HG02943 (cell line): Measurements from ENCODE around the gene PGK1.
"Not testable (repeated sequence)": the region's sequence is repeated elsewhere in the genome, so short reads cannot be mapped to it uniquely, and the experiment has no call there.

Experiments
- ATAC-seq: cut with Tn5 transposase; IDR thresholded peaks from one replicate; pipeline ENCODE4 v1.9.1; 2021; ENCODE audit warnings: mild to moderate bottlenecking, low read depth, moderate library complexity; ENCODE audit not compliant: unreplicated experiment

PGK1 gene

DNA sequence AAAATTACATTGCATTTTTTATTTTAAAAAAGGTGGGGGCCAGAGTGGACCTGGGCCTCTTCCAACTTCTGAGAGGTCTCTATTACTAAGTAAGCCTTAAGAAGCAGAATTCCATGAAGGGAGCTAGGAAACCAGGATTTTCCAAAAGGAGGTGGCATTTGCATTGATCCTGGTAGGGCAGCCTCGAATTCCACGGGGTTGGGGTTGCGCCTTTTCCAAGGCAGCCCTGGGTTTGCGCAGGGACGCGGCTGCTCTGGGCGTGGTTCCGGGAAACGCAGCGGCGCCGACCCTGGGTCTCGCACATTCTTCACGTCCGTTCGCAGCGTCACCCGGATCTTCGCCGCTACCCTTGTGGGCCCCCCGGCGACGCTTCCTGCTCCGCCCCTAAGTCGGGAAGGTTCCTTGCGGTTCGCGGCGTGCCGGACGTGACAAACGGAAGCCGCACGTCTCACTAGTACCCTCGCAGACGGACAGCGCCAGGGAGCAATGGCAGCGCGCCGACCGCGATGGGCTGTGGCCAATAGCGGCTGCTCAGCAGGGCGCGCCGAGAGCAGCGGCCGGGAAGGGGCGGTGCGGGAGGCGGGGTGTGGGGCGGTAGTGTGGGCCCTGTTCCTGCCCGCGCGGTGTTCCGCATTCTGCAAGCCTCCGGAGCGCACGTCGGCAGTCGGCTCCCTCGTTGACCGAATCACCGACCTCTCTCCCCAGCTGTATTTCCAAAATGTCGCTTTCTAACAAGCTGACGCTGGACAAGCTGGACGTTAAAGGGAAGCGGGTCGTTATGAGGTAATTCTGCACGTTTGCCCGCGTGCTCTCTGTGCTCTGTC lies at the start of gene PGK1:
PGK1 (plus strand) TSS at position 626 of the 824 bp plus-strand sequence; CDS start at position 719, 93 bp downstream.
- peak; percentile 96 for ATAC-seq

DNA sequence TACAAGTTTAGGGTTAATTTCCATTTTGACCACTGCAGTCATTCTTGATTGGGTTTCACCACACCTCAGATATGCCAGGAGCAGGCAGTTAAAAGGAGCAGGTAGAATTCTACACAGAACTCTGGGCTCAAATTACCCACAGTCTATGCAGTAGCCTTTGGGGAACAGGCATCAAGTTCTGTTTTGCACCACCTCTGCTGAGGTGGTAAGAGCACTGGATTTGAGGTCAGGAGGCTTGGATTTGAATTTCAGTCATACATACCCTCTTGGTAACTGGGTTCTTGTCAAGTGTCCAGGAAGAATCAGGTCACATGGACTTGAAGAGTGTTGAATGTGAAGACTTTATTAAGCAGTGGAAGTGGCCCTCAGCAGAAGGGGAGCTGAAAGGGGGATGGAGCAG lies 40.4 kb upstream of the PGK1 start:
- ATAC-seq = no peak

DNA sequence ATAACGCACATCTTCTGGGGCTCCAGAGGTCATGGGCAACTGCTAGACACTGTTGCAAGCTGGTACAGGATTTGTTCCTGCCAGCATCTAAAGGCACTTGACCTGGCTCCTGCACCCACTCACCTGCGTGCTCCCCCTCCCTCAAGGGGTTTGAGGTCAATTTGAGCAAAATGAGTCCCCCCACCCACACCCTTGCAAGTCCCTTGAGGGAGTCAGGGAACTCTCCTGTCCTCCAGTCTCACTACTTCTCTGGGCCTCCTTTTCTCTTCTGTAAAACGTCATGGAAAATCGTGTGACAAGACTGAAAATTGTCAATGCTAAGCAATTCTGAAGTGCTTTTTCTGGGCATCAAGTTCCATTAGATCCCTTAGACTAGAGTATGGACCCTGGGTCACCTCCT lies 39.9 kb upstream of the PGK1 start:
- no peak for ATAC-seq

DNA sequence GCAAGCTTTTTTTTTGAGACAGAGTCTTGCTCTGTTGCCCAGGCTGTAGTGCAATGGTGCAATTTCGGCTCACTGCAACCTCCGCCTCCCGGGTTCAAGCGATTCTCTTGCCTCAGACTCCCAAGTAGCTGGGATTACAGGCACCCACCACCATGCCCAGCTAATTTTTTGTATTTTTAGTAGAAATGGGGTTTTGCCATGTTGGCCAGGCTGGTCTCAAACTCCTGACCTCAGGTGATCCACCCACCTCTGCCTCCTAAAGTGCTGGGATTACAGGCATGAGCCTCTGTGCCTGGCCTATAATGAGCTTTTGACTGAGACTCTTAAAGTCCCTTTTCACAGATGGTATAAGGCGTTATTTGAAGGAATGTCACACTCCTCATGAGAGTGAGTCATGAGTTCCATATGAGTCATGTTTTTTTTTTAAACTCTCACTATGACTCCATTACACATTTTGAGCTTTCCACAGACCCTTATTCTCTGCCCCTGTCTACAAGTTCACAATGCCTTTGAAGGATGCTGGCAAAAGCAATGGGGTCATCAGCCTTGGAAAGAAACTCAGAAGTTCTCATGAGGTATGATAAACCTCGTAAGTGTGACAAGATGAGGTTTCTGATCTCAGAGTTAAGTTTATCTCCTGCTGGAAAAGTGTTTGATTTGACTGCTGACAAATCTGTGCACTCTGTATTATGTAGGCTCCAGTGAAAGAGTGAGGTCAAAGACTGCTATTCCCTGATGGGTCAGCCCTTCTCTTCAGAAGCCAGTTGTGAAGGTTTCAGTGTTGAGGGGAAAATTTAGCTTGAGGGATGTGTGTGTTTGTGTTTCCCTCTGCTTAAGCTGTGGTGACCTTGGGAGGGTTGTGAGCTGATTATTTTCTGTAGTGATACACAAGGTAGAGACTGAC lies 39.1 kb upstream of the PGK1 start:
- ATAC-seq = peak; percentile 70

DNA sequence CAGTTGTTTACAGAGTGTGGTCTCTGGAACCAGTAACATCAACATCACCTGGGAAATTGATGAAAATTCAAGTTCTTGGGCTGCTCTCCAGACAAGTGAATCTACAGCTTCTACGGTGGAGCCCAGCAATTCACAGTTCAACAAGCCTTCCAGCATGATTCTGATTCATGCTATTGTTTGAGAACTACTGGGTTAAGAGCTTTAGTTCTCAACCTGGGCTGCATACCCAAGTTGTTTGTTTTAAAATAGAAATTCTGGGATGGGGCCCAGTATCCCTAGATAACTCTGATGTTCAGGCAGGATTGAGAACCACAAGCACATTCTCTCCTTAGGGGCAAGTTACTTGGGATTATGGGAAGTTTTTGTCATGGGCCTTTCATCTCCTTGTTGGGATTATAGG lies 37.9 kb upstream of the PGK1 start:
- ATAC-seq = no peak

DNA sequence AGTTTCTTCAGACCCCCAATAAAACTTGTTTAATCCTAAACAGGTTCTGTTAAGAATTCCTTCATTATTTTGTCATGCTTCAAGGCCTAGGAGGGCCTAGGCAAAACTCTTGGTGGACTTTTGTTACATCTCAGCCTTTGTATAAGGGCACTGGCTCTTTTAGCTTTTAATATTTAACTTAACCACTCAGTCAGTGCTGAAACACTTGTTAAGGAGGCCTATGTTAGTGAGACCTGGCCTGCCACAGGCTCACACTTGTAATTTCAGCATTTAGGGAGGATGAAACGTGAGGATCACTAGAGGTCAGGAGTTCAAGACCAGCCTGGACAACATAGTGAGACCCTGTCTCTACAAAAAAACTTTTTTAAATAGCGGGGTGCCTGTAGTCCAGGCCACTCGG lies 32.7 kb upstream of the PGK1 start:
- ATAC-seq = no peak

DNA sequence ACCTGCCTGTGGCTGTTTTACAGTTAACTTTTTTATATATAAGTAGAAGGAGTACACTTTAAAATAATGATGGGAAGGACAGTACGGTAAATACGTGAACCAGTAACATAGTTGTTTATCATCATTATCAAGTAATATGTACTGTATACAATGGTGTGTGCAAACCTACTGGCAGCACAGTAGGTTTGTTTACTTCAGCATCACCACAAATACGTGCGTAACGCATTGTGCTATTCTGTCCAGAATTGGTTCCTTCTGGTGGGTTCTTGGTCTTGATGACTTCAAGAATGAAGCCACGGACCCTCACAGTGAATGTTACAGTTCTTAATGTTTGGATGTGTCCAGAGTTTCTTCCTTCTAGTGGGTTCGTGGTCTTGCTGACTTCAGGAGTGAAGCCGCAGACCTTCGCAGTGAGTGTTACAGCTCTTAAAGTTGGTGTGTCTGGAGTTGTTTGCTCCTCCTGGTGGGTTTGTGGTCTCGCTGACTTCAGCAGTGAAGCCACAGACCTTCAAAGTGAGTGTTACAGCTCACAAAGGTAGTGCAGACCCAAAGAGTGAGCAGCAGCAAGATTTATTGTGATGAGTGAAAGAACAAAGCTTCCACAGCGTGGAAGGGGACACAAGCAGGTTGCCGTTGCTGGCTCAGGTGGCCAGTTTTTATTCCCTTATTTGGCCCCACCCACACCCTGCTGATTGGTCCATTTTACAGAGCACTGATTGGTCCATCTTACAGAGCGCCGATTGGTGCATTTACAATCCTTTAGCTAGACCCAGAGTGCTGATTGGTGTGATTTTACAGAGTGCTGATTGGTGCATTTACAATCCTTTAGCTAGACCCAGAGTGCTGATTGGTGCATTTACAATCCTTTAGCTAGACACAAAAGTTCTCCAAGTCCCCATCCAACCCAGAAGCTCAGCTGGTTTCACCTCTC lies 30.6 kb upstream of the PGK1 start:
- ATAC-seq = not testable (repeated sequence)

DNA sequence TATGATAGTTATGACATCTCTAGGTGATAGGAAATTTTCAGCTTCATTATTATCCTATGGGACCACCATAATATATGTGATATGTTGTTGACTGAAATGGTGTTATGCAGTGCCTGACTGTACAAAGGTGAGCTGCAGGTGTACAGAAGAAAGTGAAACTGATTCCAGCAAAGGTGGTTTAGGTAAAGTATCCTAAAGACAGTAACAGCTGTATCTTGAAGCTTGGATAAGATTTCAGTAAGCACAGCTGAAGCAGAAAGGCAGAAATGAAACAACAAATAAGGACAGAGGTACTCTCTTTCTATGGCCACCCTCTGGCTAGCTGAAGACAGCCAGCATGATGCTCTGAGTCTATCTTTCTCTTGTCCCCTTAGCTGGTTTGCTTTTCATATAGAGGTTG lies 30.0 kb upstream of the PGK1 start:
- ATAC-seq = no peak

DNA sequence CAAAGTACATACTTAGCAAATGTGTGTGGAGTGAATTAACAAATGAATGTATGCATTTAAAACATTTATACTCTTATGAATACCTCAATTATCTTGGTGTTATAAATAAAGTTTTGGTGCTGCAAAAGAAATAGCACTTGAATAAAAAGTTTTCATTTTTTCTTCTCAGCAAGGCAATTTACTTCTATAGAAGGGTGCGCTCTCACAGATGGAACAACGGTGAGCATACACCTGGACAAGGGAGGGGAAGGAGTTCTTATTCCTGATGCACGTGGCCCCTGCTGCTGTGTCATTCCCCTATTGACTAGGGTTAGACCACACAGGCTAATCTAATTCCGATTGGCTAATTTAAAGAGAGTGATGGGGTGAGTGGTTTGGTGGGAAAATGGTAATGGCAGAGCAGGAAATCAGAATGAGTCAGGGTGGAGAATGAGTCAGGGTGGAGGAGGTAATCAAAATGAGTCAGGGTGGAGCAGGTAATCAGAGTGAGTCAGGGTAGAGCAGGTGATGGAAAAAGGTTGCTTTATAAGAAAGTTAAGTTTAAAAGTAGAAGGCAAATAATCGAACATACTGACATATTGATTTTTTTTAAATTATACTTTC lies 28.2 kb upstream of the PGK1 start:
- ATAC-seq = no peak

DNA sequence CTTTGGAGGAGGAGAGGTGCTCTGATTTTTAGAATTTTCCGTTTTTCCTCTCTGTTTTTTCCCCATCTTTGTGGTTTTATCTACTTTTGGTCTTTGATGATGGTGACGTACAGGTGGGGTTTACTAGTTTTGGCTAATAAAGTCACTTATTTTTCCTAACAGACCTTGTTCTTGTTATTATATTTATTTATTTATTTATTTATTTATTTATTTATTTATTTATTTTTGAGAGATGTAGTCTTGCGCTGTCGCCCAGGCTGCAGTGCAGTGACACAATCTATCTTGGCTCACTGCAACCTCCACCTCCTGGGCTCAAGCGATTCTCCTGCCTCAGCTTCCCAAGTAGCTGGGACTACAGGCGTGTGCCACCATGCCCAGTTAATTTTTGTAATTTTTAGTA lies 22.6 kb upstream of the PGK1 start:
- not testable (repeated sequence) for ATAC-seq

DNA sequence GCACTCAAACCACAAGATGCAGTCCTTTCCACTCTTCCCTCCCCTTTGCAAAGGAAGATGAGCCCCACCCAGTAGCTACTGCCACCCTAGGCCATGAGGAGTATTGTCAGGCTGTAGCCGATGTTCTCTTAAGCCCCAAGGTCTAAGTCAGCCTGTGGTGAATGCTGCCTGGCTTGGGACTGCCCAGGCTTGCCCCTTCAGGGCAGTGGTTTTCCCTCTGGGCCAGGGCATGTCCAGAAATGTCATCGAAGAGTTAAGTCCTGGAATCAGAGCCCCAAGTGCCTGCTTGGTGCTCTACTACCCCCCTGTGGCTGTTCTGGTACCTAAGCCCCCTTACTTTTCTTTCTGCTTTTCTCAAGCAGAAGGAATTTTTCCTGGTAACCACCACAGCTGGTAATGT lies 11.8 kb upstream of the PGK1 start:
- ATAC-seq = no peak

DNA sequence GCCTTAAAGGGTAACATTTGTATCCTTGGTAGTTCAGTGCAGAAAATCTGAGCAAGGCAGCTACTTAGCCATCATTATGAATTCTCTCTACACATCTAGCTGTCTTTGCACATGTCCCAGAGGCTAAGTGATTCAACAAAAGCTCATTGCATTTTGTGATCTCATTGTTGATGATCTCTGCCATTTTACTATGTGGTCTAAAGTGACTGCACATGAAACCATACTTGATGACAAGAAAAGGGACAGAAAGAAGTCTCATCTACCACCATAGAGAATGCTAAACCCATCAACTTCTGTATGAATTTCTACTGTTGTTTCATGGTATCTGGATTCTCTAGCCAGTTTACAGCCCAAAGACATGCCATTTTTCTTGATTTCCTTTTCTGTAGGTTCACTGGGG lies 5.9 kb upstream of the PGK1 start:
- no peak for ATAC-seq

DNA sequence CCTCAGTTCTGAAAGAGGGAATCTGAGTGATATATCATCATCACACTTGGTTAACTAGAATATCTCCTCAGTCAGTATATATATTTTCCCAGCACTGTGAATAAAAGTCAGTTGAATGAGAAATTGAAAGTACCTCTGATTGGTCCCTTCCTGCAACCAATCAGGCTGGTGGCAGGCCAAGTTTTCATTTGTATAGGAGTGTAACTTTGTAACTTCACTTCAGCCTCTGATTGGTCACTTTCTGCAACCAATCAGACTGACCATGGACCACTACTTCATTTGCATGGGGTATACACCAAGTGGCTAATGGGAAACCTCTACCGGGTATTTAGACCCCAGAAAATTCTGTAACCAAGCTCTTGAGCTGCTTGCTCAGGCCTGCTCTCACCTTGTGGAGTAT lies 2.0 kb upstream of the PGK1 start:
- no peak for ATAC-seq

DNA sequence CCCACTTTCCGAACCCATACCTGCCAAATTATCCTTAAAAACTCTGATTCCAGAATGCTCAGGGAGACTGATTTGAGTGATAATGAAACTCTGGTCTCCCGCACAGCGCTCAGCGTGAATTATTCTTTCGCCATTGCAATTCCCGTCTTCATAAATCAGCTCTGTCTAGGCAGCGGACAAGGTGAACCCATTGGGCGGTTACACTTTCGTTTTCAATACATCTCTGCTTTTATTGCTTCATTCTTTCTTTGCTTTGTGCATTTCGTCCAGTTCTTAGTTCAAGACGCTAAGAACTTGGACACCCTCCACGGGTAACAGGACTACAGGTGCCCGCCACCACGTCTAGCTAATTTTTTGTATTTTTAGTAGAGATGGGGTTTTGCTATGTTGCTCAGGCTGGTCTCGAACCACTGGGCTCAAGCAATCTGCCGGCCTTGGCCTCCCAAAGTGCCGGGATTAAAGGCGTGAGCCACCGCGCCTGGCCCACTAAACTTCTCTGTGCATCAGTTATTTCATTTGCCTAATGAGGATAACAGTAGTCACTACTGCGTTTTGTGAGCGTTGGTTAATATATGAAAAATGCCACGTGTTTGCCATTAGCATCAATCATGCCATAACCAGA lies 936 bp upstream of the PGK1 start:
- no peak for ATAC-seq

DNA sequence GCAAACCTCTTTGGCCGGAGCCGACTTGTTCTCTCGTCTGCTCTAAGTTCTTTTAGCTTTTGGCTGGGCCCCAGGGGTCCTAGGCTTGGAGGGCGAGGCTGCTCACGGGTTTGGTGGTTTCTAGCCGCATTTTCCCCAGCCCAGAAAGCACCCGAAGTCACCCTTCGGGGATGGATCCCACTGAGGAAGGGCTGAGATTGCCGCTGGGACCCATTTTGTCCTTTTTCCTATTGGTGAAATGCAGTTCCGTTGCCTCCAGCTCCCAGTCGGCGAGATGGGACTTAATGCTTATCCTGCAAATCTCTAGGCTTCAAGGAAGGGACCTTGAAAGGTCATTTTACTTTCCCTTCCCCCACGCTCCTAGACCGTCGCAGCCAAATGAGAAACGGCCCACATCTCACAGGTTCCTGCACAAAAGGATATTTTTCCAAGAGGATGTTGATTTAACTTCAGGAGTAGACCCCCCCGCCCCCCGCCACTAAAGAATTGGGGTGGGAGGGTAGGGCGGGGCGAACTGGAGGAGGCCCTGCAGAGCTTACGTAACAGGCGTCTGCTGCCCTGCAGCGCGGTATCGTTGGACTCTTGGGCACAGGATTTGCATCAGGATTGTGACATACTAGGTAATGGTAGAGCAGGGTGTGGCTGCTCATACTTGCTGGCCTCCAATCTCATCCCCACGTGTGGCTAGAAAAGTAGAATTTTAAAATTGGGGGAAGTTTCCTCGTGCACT lies 564 bp downstream of the PGK1 start:
- no peak for ATAC-seq

DNA sequence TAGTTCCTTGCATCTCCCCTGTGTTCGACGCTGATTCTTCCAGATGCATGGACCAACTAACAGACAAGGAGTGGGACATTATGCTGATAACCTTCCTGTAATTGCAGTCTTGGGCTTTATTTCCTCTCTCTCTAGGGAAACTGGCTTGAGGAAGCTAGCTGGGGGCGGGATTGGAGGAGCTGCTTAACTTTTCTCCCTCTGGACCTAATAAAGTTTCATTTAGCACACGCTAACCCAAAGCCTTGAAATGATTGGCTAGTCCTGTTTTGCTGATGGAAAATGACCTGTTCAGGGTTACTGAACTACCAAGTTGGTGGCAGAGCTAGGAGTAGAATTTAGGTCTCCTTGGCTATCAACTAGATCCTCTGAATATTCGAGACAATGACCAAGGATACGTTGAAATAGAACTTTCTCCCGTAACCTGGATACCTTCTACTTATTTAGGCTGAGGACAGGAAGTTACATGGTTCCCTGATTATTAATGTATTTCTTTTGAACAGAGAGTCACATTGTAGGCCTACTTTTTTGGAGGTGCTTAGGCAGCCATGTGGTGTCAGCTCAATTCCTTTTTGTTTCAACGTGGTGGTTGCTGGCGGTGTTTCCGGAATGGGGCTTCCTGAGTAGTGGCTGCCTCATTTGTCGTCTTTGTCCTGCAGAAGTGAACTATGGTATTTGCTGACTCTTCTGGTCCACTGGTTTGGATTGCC lies 2.0 kb downstream of the PGK1 start:
- ATAC-seq = no peak

DNA sequence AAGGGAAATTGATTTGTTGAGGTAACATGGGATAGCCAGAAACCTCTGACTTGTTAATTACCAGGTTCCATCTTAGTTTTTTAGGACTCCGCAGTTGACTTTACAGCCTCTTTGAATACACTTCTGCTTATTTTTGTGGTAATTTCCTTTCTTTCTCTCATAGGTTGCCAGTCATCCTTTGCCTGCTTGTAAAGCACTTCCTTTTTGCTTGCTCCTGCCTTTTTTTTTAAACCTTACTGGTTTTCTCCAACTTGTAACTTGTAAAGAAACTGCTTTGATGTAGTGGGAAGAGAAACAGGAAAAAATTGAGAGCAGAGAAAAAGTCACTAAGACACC lies 2.6 kb downstream of the PGK1 start:
- no peak for ATAC-seq

DNA sequence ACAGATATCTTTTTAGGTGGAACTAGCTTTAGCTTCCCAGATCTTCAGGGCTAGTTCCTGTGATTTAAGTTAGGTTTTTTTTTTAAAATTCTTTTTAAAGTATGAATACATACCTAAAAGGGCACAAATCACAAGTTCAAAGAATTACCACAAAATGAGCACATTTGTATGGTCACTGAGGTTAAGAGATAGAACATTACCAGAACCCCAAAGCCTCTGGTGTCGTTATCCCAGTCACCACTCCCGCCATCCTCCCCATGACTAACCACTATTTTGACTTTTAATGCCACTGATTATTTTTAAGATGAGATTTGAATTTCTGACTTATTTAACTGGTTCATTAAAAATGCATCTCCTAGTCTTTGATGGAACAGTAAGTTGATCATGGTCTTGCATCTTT lies 5.4 kb downstream of the PGK1 start:
- ATAC-seq = no peak
